ENCODE results near the gene BCL2.

DNA sequence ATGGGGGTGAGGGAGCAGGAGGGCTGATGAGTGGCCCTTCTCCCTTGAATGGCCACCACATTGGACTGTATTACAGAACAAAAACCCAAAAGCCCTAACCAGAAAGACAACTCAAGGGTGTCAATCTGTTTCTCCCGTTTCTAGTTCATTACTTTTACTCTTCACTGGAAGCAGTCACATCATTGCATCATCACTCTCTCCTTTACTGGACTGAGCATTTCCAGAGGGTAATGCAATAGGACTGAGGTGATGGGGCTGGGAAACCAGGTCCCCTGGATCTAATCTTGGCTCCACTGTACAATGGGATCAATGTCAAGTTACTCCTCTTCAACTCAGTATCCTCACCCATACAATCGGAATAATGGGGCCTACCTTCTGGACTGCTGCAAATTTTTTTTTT, 56.1 kb downstream of the BCL2 start:
- no peak for TF ChIP-seq POLR2AphosphoS5 (IDR thresholded peaks at IDR 0.05; ENCODE audit: borderline replicate concordance, low read depth, low read length)
- no peak for TF ChIP-seq EZH2 (IDR thresholded peaks at IDR 0.05)

Measured in SK-N-MC (cell line).